Activated CD8-positive, alpha-beta memory T cell treated with anti-CD3 and anti-CD28 coated beads, Interleukin-2, amount 50 U/mL, for 1 hour (primary cell): ENCODE measurements around the gene ABCA10.
"Not testable (repeated sequence)": the region's sequence is repeated elsewhere in the genome, so short reads cannot be mapped to it uniquely, and the experiment has no call there.

Source experiments
- DNase-seq: peaks from one replicate; pipeline ENCODE4 v3.0.0-alpha.2; 2020; ENCODE audit errors: extremely low read depth

The ABCA10 gene

DNA sequence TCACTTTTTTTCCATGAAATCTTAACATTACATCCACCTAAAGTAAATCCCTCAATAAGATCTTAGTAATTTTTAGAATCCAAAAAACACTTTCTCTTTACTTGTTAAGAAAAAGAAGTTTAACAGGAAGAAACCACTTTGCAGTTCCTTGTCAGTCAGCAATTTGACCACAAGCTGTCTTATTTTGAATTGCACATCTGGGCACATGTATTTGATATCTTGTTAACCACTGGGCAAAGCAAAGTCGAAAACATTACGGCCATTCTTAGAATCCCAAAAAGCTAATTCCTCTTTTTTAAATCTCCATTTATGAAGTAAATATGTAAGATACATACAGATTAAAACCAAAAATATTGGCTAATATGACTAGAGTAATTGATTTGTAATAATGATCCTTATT, 1.1 kb downstream of the ABCA10 start:
- no peak for DNase-seq

- no peak for DNase-seq
Measured at GRCh38 chr17:69223809-69224208, 4.8 kb downstream of the ABCA10 start.

- no peak for DNase-seq
Measured at GRCh38 chr17:69222707-69223258, 5.8 kb downstream of the ABCA10 start.

DNA sequence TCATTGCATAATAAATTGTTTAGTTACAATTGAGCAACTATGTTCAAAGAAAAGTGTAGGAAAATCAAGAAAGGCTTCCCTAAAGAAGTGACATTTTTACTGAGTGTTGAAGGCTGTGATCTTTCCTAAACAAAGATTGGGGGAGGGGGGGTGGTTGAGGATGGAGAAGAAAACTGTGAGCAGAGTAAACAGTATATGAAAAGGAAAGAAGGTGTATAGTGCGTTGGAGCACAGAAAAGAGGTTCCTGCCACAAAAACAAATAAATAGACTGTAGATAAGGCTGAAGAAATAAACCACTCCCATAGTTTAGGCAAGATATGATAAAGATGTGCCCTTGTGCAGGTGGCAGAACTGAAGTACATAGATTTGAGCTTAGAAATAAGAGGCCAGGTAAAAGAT, 8.5 kb downstream of the ABCA10 start:
- DNase-seq: no peak

DNA sequence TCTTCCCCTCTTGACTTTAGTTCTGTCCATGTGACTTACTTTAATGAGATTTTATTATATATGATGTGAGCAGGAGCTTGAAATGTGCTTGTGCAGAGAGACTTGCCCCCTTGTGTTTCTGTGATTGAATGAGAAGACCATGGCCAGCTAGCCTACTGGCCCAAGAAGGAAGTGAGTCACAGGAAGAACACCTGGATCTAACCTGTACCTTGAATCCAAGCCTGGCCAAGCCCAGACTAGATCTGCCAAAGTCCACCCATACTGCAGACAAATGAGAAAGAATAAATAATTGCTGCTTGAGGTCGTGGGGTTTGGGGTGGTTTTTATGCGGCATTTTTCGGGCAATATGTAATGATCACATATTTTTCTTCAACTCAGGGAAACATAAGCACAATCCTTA, 9.6 kb downstream of the ABCA10 start:
- DNase-seq: no peak

DNA sequence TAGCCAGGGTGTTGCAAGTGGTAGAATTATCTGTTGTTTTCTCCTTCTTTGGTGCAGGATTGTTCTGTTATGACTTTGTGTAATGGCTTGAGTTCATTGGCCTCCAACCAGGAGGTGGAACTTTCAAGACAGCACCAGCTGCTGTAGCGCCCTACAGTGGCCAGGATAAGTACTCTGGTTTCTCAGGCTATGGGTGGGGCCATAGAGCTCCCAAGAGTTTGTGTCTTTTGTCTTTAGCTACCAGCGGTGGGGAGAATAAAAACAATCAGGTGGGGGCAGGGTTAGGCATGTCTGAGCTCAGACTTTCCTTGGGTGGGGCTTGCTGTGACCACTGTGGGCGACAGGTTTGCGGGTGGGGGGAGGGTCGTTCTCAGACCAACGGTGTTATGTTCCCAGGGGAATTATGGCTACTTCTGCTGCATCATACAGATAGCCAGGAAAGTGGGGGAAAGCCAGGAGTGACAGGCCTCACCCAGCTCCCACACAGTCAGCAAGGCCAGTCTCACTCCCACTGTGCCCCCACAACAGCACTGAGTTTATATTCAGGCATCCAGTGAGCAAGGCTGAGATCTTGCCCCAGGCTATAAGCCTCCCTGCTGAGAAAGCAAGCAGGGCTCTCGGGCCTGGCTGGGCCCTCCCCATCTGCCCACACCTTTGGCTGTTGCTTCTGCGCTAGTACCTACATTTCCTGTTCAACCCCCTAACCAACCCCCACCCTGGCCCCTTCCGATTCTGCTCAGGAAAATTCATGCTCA, 15.4 kb downstream of the ABCA10 start:
- no peak for DNase-seq

DNA sequence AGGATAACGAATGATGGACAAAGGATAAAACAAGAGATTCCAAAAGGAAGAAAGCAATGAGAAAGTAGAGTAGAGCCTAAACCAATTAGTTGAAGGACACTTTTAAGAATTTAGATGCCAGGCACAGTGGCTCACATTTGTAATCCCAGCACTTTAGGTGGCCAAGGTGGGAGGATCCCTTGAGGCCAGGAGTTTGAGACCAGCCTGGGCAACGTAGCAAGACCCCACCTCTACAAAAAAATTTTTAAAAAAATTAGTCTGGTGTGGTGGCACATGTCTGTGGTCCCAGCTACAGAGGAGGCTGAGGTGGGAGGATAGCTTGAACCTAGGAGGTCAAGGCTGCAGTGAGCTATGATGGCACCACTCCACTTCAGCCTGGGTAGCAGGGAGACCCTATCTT, 20.0 kb downstream of the ABCA10 start:
- DNase-seq: no peak

GRCh38 chr17:69207151-69207550, 21.5 kb downstream of the ABCA10 start:
- no peak for DNase-seq

- no peak for DNase-seq
Measured at GRCh38 chr17:69198238-69198637, 30.4 kb downstream of the ABCA10 start.

DNA sequence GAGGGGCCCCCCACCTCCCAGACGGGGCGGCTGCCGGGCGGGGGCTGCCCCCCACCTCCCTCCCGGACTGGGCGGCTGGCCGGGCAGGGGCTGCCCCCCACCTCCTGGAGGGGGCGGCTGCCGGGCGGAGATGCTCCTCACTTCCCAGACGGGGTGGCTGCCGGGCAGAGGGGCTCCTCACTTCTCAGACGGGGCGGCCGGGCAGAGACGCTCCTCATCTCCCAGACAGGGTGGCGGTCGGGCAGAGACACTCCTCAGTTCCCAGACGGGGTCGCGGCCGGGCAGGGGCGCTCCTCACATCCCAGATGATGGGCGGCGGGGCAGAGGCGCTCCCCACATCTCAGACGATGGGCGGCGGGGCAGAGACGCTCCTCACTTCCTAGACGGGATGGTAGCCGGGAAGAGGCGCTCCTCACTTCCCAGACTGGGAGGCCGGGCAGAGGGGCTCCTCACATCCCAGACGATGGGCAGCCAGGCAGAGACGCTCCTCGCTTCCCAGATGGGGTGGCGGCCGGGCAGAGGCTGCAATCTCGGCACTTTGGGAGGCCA, 32.4 kb downstream of the ABCA10 start:
- not testable (repeated sequence) for DNase-seq

DNA sequence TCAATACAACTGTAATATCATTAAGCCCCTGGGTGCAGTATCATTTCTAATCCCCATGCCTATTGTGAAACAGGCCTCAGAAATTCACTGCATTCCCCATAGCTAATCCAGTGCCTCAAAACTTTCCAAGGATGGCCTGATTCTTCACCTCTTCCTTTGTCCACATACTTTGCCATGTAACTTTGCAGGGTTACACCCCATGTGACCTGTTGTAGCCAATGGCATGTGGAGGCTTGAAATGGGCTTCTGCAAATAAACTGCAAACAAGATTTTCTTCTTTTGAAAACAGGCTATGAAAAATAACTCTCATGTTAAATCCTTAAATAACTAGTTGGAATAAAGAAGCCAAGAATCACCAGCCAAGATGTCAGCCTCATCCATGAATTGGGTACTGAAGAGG, 35.9 kb downstream of the ABCA10 start:
- no peak for DNase-seq

GRCh38 chr17:69188796-69189195, 39.8 kb downstream of the ABCA10 start:
- no peak for DNase-seq

DNA sequence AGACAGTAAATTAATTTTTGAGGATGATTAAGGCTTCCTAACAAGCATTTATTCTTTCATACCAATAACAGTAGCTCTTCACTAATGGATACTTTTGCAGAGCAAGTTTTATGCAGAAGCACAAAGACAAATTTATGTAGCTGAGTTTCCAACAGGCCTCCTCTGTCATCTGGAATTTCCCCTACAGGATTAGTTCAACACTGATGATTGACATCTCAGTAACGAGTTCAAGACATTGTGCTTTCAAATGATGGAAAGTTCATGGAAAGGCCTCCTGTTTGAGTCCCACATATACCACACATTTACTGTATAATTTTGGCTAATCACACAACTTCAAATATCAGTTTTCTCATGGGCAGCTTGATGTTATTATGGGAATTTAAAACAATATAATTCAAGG, 40.6 kb downstream of the ABCA10 start:
- no peak for DNase-seq

- no peak for DNase-seq
Measured at GRCh38 chr17:69187294-69187693, 41.3 kb downstream of the ABCA10 start.

- no peak for DNase-seq
Measured at GRCh38 chr17:69179227-69179952, 49.2 kb downstream of the ABCA10 start.

DNA sequence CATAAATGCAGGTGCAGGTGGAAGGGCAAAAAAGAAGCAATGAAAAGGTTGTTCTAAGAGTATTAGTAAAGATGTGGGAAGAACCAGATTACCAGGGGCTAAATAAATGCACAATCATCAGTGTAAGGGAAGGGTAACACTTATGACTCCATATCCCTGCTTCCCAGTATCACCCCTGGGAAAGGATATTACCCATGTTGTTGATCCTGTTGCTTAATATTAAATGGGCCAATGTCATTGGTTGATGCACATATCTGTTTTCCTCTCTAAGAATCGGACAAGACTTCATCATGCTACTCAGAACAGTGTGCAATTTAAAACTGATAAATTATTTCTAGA, 52.2 kb downstream of the ABCA10 start:
- DNase-seq: no peak

DNA sequence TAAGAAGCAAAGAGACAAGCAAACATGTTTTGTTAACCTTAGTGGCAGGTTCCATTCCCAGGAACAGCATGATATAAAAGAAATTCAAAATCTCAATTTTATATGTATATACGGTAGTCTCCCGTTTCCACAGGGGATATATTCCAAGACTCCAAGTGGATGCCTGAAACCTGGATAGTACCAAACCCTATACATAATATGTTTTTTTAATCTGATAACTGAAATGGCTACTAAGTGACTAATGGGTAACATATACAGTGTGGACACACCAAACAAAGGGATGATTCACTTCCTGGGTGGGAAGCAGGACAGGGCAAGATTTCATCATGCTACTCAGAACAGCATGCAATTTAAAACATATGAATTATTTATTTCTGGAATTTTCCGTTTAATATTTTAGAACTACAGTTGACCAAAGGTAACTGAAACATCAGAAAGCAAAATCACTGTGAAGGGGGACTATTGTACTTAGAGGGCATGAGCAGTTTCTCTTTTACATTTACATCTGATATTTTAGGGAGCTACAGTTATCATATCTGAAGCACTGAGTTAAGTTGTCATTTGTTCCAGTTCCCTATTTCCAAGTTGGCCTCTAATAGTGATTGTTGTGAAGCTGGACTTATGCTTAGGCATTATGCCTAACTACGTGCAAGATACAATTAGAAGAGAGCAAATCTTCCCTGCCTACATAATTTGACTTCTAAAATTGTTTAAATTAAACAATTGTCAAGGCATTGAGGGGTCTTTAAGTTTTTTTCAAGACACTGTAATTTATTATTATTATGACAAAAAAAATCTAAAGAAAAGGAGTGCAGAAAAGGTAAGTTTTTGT, 52.8 kb downstream of the ABCA10 start:
- DNase-seq: no peak

DNA sequence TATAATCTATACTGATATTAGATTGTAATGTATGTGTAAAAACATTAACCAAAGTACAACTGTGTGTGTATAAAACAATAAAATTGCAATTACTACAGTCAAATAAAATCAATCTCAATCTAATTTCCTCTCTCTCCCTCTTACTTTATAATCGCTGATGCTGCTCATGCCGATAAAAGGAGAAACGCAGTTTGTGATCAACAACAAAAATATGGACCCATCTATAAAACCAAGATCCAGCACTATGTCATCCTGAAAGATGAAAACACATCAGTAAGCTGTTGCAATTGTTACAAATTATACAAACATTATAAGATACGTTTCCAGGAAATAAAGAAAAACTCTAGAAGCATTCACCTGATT, 53.4 kb downstream of the ABCA10 start:
- DNase-seq: no peak

DNA sequence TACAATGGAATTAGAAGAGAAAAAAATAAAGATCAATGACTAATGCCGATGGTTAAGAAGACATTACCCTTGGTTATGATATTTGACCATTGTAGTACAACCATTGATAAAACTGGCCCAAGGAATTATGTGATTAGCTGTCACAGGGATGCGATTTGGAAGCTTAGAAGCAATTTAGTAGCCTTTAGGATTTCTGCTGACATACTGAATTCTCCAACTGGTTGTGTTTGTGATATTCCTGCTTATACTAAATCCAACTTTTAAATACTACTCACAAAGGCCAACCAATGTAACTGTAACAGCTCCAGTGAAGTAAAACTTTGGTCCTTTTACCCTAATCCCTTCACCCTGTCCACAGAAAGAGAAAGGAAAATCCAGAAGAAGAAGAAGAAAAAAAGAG, 55.5 kb downstream of the ABCA10 start:
- DNase-seq: no peak

GRCh38 chr17:69170377-69170776, 58.2 kb downstream of the ABCA10 start:
- DNase-seq: no peak

DNA sequence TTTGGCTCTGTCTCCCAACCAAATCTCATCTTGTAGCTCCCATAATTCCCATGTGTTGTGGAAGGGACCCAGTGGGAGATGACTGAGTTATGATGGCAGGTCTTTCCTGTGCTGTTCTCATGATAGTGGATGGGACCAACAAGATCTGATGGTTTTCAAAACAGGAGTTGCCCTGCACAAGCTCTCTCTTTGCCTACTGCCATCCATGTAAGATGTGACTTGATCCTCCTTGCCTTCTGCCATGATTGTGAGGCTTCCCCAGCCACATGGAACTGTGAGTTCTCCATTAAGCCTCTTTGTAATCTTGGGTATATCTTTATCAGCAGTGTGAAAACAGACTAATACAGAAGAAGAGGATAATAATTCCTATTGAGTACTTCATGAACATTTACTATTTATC, 60.0 kb downstream of the ABCA10 start:
- not testable (repeated sequence) for DNase-seq

DNA sequence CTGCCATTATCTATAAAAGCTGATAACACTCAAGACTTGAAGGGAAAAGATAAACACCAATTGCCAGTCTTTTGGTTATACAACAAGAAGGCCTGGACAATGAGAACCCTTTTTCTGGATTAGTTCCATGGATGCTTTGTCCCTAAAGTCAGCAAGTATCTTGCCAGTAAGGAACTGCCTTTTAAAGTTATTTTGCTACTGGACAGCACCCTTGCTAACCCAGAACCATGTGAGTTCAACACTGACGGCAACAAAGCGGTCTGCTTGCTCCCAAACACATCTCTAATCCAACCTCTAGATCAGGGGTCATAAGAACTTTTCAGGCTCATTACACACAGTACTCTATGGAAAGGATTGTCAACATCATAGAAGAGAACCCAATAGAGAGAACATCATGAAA, 61.7 kb downstream of the ABCA10 start:
- DNase-seq: no peak
